ENCODE results near the gene SLC9A3.

DNA sequence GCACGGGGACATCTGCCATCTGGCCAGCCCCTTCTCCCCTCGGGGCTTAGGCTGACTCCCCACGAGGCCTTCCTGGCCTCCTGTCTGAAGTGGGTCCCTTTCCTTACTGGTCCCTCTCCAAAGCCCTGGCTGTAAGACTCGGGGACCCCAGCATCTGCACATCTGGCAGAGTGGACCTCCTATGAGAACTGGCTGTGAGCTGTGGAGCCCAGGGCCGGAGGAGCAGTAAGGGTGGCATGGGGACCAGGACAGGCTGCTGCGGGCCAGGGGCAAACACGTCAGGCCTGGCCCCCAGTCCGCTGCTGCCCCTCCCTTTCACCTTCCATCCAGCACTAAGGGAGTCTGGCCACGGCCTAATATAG, 47.5 kb downstream of the SLC9A3 start:
- no peak for TF ChIP-seq POLR2A (IDR thresholded peaks at IDR 0.05)
- TF ChIP-seq, protein P1, sequence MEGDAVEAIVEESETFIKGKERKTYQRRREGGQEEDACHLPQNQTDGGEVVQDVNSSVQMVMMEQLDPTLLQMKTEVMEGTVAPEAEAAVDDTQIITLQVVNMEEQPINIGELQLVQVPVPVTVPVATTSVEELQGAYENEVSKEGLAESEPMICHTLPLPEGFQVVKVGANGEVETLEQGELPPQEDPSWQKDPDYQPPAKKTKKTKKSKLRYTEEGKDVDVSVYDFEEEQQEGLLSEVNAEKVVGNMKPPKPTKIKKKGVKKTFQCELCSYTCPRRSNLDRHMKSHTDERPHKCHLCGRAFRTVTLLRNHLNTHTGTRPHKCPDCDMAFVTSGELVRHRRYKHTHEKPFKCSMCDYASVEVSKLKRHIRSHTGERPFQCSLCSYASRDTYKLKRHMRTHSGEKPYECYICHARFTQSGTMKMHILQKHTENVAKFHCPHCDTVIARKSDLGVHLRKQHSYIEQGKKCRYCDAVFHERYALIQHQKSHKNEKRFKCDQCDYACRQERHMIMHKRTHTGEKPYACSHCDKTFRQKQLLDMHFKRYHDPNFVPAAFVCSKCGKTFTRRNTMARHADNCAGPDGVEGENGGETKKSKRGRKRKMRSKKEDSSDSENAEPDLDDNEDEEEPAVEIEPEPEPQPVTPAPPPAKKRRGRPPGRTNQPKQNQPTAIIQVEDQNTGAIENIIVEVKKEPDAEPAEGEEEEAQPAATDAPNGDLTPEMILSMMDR (IDR thresholded peaks at IDR 0.05) = no peak
